Measurements from ENCODE around the gene OTX2. TPM values are rescaled to one million over a fixed set of nuclear protein-coding genes. Genes with fewer than 3 reads are reported as not detected.

The OTX2 gene
- total RNA-seq, 4 donors from 2014 or later, result not detected

DNA sequence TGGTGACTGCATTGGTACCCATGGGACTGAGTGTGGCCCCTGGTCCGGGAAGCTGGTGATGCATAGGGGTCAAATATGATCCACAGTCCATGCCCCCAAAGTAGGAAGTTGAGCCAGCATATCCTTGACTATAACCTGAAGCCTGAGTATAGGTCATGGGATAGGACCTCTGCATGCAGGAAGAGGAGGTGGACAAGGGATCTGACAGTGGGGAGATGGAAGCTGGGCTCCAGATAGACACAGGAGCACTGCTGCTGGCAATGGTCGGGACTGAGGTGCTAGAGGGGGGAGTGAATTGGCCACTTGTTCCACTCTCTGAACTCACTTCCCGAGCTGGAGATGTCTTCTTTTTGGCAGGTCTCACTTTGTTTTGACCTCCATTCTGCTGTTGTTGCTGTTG, 8.4 kb downstream of the OTX2 start:
- TF ChIP-seq, protein P1, sequence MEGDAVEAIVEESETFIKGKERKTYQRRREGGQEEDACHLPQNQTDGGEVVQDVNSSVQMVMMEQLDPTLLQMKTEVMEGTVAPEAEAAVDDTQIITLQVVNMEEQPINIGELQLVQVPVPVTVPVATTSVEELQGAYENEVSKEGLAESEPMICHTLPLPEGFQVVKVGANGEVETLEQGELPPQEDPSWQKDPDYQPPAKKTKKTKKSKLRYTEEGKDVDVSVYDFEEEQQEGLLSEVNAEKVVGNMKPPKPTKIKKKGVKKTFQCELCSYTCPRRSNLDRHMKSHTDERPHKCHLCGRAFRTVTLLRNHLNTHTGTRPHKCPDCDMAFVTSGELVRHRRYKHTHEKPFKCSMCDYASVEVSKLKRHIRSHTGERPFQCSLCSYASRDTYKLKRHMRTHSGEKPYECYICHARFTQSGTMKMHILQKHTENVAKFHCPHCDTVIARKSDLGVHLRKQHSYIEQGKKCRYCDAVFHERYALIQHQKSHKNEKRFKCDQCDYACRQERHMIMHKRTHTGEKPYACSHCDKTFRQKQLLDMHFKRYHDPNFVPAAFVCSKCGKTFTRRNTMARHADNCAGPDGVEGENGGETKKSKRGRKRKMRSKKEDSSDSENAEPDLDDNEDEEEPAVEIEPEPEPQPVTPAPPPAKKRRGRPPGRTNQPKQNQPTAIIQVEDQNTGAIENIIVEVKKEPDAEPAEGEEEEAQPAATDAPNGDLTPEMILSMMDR (IDR thresholded peaks at IDR 0.05), result no peak
- H3K4me3 ChIP-seq (ENCODE audit: low read depth, poor library complexity, severe bottlenecking), result no peak overlapping the region
- intact Hi-C loops (cut with DNase I; ENCODE audit: low total_unique reads), result no loop called here
- no peak for DNase-seq (ENCODE audit: low spot score in 2 of 2)
- WGBS, 2 donors, result 60 to 64% methylated on average over 3 of the region's 3 CpGs

DNA sequence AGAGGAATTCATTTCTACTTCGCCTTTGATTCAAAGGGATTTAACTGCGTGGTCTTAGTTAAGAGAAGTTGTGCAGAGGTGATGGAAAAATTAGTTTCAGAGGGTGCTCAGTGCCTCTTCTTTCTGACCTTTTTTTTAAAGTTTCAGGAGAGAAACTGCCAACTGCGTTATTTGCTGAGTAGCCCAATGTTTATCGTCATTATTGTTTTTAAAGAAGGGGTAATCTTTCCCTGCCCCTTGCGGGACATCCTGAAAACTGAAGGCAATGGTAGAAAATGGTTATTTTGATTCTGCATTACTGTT, 11.0 kb downstream of the OTX2 start:
- no peak for DNase-seq (ENCODE audit: low spot score in 2 of 2)
- TF ChIP-seq, protein P1 (IDR thresholded peaks at IDR 0.05), result no peak
- TF ChIP-seq POLR2A (IDR thresholded peaks at IDR 0.05), result no peak
- H3K4me3 ChIP-seq (ENCODE audit: low read depth, poor library complexity, severe bottlenecking), result no peak overlapping the region
- intact Hi-C loops (cut with DNase I; ENCODE audit: low total_unique reads), result no loop called here
- WGBS, 2 donors, result 17 to 20% methylated on average over 5 of the region's 5 CpGs

DNA sequence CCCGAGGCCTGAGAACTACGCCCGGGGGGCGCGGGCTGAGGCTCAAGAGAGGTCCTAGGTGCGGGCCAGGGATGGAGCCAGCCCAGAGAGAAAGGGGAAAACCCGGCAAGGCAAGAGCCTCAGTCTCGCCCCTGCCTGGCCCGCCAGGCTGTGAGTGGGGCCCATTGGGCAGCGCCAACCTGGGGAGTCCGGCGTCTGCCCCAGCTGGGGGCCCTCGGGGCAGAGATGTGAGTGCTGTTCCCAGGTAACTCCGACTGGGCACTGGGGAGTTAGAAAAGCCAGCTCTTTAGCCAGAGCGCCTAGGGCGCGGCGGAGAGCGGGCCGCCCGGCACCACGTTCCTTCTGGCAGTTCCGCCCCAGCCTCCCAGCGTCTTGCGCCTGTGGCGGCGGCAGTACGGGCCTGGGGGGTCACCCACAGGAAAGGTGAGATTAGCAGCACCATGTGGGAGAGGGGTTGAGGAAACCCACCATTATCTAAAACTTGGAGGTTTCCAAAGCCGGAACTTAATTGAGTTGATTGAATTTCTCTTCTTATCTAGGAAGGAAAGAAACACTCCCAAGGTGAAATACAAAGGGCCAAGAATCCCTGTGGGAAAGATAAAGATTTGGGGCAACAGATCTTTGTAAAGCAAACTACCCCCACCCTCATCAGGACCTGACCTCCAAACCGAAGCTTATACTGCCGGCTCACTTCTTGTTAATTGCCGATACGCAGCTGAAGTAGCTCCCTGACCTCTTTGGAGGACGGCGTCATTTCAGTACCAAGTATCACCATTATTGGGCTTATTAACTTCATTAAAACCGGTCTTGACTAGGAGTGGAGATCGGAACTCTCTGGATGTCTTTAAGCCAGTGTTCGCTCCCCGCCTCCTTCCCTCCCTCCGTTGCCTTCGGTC, 11.6 kb downstream of the OTX2 start:
- 13 to 14% methylated on average over 33 to 41 of the region's 41 CpGs for WGBS, 2 donors
- no peak overlapping the region for H3K4me3 ChIP-seq (ENCODE audit: low read depth, poor library complexity, severe bottlenecking)
- TF ChIP-seq, protein P1 (IDR thresholded peaks at IDR 0.05), result no peak
- TF ChIP-seq POLR2A (IDR thresholded peaks at IDR 0.05), result no peak
- DNase-seq (ENCODE audit: low spot score in 2 of 2), result no peak
- intact Hi-C loops (cut with DNase I; ENCODE audit: low total_unique reads), result no loop called here

DNA sequence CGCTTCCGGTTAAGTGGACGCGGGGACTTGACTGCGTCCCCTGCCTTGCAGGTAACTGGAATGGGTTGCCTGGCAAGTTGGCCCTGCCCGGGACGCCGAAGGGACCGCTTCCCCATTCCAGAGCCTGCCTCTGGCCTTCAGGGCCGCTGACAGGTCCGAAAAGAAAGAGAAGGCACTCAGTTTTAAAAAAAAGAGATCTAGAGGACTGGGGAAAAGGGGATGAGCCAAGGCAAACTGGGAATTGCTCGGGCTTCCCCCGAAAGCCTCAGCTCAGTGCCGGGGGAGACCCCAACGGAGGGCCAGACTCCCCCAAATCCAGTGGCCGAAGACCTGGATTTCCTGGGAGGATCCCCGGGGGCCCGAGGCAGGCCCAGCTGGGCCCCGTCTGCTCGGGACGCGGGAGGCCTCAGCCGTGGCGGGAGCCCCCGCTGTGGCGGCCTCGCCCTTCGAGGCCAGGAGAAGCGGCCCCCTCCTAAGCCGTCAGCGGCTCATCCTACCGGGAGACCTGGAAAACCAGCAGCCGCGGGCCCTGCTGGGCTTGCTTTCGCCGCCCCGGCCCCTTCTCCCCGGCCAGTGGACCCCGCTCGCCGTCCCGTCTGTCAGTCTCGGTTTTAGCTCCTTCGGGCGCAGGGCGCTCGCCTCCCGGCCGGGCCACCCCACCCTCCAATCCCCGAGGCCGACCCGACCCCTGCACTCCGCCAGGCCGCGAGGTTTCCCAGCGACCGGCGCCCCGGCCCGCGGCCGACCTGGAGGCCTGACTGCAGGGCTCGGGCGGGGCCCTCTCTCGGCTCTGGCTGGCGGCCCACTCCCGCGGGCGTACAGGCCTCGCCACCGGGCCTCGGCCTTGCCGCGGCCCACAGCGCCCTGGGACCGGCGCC, 12.5 kb downstream of the OTX2 start:
- no peak for TF ChIP-seq POLR2A (IDR thresholded peaks at IDR 0.05)
- TF ChIP-seq, protein P1 (IDR thresholded peaks at IDR 0.05), result no peak
- WGBS, 2 donors, result 3 to 4% methylated on average over 35 to 47 of the region's 77 CpGs
- DNase-seq (ENCODE audit: low spot score in 2 of 2), result no peak
- intact Hi-C loops (cut with DNase I; ENCODE audit: low total_unique reads), result no loop called here
- no peak overlapping the region for H3K4me3 ChIP-seq (ENCODE audit: low read depth, poor library complexity, severe bottlenecking)

DNA sequence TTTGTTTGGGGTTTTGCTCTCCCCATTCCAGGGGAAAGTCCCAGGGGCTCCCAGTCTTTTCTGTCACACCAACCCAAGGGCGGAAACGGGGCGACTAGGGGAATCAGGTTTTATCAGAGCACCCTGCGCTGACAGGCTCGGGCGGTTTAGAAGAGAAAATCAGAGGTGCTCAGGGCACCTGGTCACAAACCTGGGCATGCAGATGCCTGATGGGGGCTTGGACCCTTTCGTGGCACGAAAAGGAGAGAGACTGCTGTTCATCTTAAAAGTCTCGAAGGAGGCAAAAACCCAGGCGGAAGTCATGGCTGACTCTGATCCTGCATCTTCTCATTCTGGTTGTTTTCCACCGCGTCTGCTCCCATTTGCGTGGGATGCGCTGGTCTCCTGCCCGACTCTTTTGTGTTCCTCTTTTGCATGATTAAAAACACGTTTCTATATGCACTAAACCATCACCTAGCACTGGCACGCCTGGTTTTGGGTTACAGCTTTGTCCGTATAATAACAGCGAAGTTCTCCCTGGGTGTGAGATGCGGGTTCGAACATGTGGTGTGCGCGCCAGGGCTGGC, 13.2 kb downstream of the OTX2 start:
- TF ChIP-seq POLR2A (IDR thresholded peaks at IDR 0.05), result no peak
- TF ChIP-seq, protein P1 (IDR thresholded peaks at IDR 0.05), result no peak
- no peak for DNase-seq (ENCODE audit: low spot score in 2 of 2)
- intact Hi-C loops (cut with DNase I; ENCODE audit: low total_unique reads), result no loop called here
- WGBS, 2 donors, result 5% methylated on average over 23 of the region's 23 CpGs
- H3K4me3 ChIP-seq (ENCODE audit: low read depth, poor library complexity, severe bottlenecking), result no peak overlapping the region

Data from lower leg skin (tissue), 4 donors.